Measurements from ENCODE around the gene POLR2L.

The POLR2L gene

GRCh38 chr11:850775-851763 is 8.7 kb upstream of the POLR2L start:
- in situ Hi-C loops (cut with HindIII; ENCODE audit: low sequenced_read_pairs) = no loop called here

GRCh38 chr11:849951-850774 is 7.8 kb upstream of the POLR2L start:
- no peak for DNase-seq (ENCODE audit: low read depth, low spot score)
- no peak for TF ChIP-seq CTCF (IDR thresholded peaks at IDR 0.05; ENCODE audit: low read depth, low read length)
- peak overlapping the region; percentile 44 for H3K4me3 ChIP-seq (ENCODE audit: low read depth, low read length)
- in situ Hi-C loops (cut with HindIII; ENCODE audit: low sequenced_read_pairs) = no loop called here

More at GRCh38 chr11:850775-851763, 8.7 kb upstream of the POLR2L start:
- TF ChIP-seq CTCF (IDR thresholded peaks at IDR 0.05; ENCODE audit: low read depth, low read length) = peak; percentile 28
- no peak for DNase-seq (ENCODE audit: low read depth, low spot score)
- peak overlapping the region; percentile 44 for H3K4me3 ChIP-seq (ENCODE audit: low read depth, low read length)

- H3K4me3 ChIP-seq (ENCODE audit: low read depth, low read length) = peak overlapping the region; percentile 44
- no peak for TF ChIP-seq CTCF (IDR thresholded peaks at IDR 0.05; ENCODE audit: low read depth, low read length)
- in situ Hi-C loops (cut with HindIII; ENCODE audit: low sequenced_read_pairs) = no loop called here
- no peak for DNase-seq (ENCODE audit: low read depth, low spot score)
These were observed 6.9 kb upstream of the POLR2L start for GRCh38 chr11:849104-849824.

- in situ Hi-C loops (cut with HindIII; ENCODE audit: low sequenced_read_pairs) = no loop called here
- DNase-seq (ENCODE audit: low read depth, low spot score) = no peak
- no peak overlapping the region for H3K4me3 ChIP-seq (ENCODE audit: low read depth, low read length)
- TF ChIP-seq CTCF (IDR thresholded peaks at IDR 0.05; ENCODE audit: low read depth, low read length) = peak; percentile 97
These were observed 6.1 kb upstream of the POLR2L start for GRCh38 chr11:848380-848931.

GRCh38 chr11:847876-848275 is 5.5 kb upstream of the POLR2L start:
- in situ Hi-C loops (cut with HindIII; ENCODE audit: low sequenced_read_pairs) = no loop called here
- no peak for DNase-seq (ENCODE audit: low read depth, low spot score)
- TF ChIP-seq CTCF (IDR thresholded peaks at IDR 0.05; ENCODE audit: low read depth, low read length) = no peak
- no peak overlapping the region for H3K4me3 ChIP-seq (ENCODE audit: low read depth, low read length)

Data from astrocyte of the spinal cord (primary cell).